Loucy (cell line): ENCODE results near the gene MARF1.

Source experiments
- CTCF ChIP-seq: fragments of 200-600 bp; sonication (generic); conservative IDR thresholded peaks from 2 replicates; pipeline ENCODE4 v1.5.1; 2014; ENCODE audit warnings: mild to moderate bottlenecking, antibody characterized with exemption, low read length
- EZH2phosphoT487 ChIP-seq: fragments of 200-600 bp; IDR thresholded peaks from 2 replicates; pipeline ENCODE4 v1.6.1; 2018; ENCODE audit warnings: antibody characterized with exemption, mild to moderate bottlenecking, moderate library complexity, borderline replicate concordance

- TF ChIP-seq CTCF, result no peak
- TF ChIP-seq EZH2phosphoT487, result no peak
These were observed 26.9 kb downstream of the MARF1 start for GRCh38 chr16:15616012-15616411.
